CD8-positive, alpha-beta memory T cell (primary cell): ENCODE results near the gene ETV6. TPM values are rescaled to one million over a fixed set of nuclear protein-coding genes. Genes with fewer than 3 reads are reported as not detected.
"Not testable (repeated sequence)": the region's sequence is repeated elsewhere in the genome, so short reads cannot be mapped to it uniquely, and the experiment has no call there.

Experiments used
- CTCF ChIA-PET: fragments of 350-600 bp; sonication (Branson Sonifier 250); formaldehyde crosslinking; loops from one replicate; lab custom pipeline; 2021; ENCODE audit warnings: antibody characterized with exemption; lab: Charles Lee
- POLR2A ChIA-PET: fragments of 350-600 bp; sonication (Branson Sonifier 250); formaldehyde crosslinking; loops from one replicate; lab custom pipeline; 2021; ENCODE audit warnings: antibody characterized with exemption; lab: Charles Lee
- DNase-seq, 5 donors: peaks; one replicate each; pipeline versions ENCODE4 v3.0.0 to v3.0.0-alpha.2; 2020 to 2022; ENCODE audit warnings: mixed read lengths in 1 of 5
- H3K27ac ChIP-seq: one replicate; pipeline ENCODE4 v1.7.0; 2013; ENCODE audit warnings: low read depth, mild to moderate bottlenecking, low read length, moderate library complexity
- H3K27me3 ChIP-seq: 2 replicates; pipeline ENCODE4 v1.7.0; 2013; ENCODE audit warnings: low read length, mild to moderate bottlenecking; ENCODE audit not compliant: insufficient read depth, poor library complexity, severe bottlenecking
- H3K36me3 ChIP-seq: 2 replicates; pipeline ENCODE4 v1.7.0; 2013; ENCODE audit warnings: mild to moderate bottlenecking, low read length, moderate library complexity; ENCODE audit not compliant: insufficient read depth
- H3K4me1 ChIP-seq: 2 replicates; pipeline ENCODE4 v1.7.0; 2013; ENCODE audit warnings: mild to moderate bottlenecking, low read length, moderate library complexity; ENCODE audit not compliant: insufficient read depth
- H3K4me3 ChIP-seq: 2 replicates; pipeline ENCODE4 v1.7.0; 2013; ENCODE audit warnings: mild to moderate bottlenecking, low read length
- H3K9me3 ChIP-seq: 2 replicates; pipeline ENCODE4 v1.7.0; 2013; ENCODE audit warnings: mild to moderate bottlenecking, low read length
- H3K27ac Mint-ChIP-seq, 8 donors: one replicate each; pipeline ENCODE4 v1.8.0; 2020 to 2021; ENCODE audit warnings: mixed read lengths in 8 of 8, mild to moderate bottlenecking in 6 of 8, inconsistent platforms in 3 of 8, moderate library complexity in 3 of 8
- H3K27me3 Mint-ChIP-seq, 2 donors: one replicate each; pipeline ENCODE4 v1.8.0; 2020 to 2021; ENCODE audit warnings: mixed read lengths in 2 of 2, mild to moderate bottlenecking in 1 of 2, moderate library complexity in 1 of 2
- H3K36me3 Mint-ChIP-seq, 3 donors: one replicate each; pipeline ENCODE4 v1.8.0; 2020 to 2021; ENCODE audit warnings: mixed read lengths in 3 of 3, inconsistent platforms in 1 of 3, mild to moderate bottlenecking in 1 of 3
- H3K4me1 Mint-ChIP-seq, 3 donors: one replicate each; pipeline ENCODE4 v1.8.0; 2020 to 2021; ENCODE audit warnings: mixed read lengths in 3 of 3, inconsistent platforms in 1 of 3, mild to moderate bottlenecking in 1 of 3
- H3K4me3 Mint-ChIP-seq, 7 donors: one replicate each; pipeline ENCODE4 v1.8.0; 2020 to 2021; ENCODE audit warnings: mixed read lengths in 7 of 7, mild to moderate bottlenecking in 6 of 7, moderate library complexity in 4 of 7, inconsistent platforms in 2 of 7
- H3K9me3 Mint-ChIP-seq, 5 donors: one replicate each; pipeline ENCODE4 v1.8.0; 2020 to 2022; ENCODE audit warnings: mixed read lengths in 5 of 5, mild to moderate bottlenecking in 3 of 5, moderate library complexity in 2 of 5, inconsistent platforms in 1 of 5
- polyA plus RNA-seq: library from polyadenylated mRNA; unstranded; fragments of 300-500 nt; fragmentation: Illumina TruSeq; gene quantifications from one replicate; pipeline ENCODE4 v1.2.3, GENCODE V29; 2021
- total RNA-seq, 2 experiments: library from RNA; stranded (reverse); gene quantifications; one replicate each; pipeline ENCODE4 v1.2.3, GENCODE V29; 2021

ETV6 gene
- total and polyA plus RNA-seq, 3 experiments from 2014 or later = 6.0 to 51.5 (median 49.3) TPM

GRCh38 chr12:11621797-11622423 lies 27.6 kb upstream of the ETV6 start:
- no peaks in the 10 kb centered on the region for H3K9me3 ChIP-seq
- no peaks in the 10 kb centered on the region for H3K27me3 ChIP-seq
- H3K4me3 ChIP-seq = no peak overlapping the region
- no peak overlapping the region for H3K4me3 Mint-ChIP-seq
- ChIA-PET CTCF (interaction anchor here (1.9 to 2.2 kb wide), 2 partner anchors 412 kb away, joined by 7 to 15 read pairs; no protein-coding TSS in a partner anchor), POLR2A (interaction anchor here (0.9 kb wide), 1 partner anchor 27 kb away, joined by 3 read pairs; the partner anchor contains the start of gene ETV6)
- H3K4me1 Mint-ChIP-seq = no peaks in the 10 kb centered on the region
- no peak overlapping the region for H3K27ac ChIP-seq
- H3K36me3 Mint-ChIP-seq = no peaks in the 10 kb centered on the region
- no peaks in the 10 kb centered on the region for H3K9me3 Mint-ChIP-seq
- peak overlapping the region in 3 of 8 donors; percentile 37 to 56 (median 48) for H3K27ac Mint-ChIP-seq
- no peaks in the 10 kb centered on the region for H3K27me3 Mint-ChIP-seq
- DNase-seq = peak in 3 of 5 donors; percentile 15 to 63 (median 25)
- H3K36me3 ChIP-seq = no peaks in the 10 kb centered on the region
- no peaks in the 10 kb centered on the region for H3K4me1 ChIP-seq

- Histone ChIP-seq H3K4me1 (no peaks in the 10 kb centered on the region), H3K36me3 (no peaks in the 10 kb centered on the region), H3K9me3 (no peaks in the 10 kb centered on the region), H3K27me3 (no peaks in the 10 kb centered on the region), H3K27ac (no peak overlapping the region), H3K4me3 (no peak overlapping the region)
- Mint-ChIP-seq H3K9me3 (no peaks in the 10 kb centered on the region), H3K27ac (no peak overlapping the region), H3K27me3 (no peaks in the 10 kb centered on the region), H3K4me1 (no peaks in the 10 kb centered on the region), H3K4me3 (no peak overlapping the region), H3K36me3 (no peaks in the 10 kb centered on the region)
- DNase-seq = no peak
- POLR2A ChIA-PET = no interaction called here
- CTCF ChIA-PET = interaction anchor here (1.4 to 2.2 kb wide), 3 partner anchors 10 to 411 kb away, joined by 4 to 15 read pairs (median 5); no protein-coding TSS in a partner anchor
Observed at GRCh38 chr12:11622876-11623281, 26.6 kb upstream of the ETV6 start.

- Histone ChIP-seq H3K4me3 (no peak overlapping the region), H3K4me1 (no peaks in the 10 kb centered on the region), H3K27me3 (no peaks in the 10 kb centered on the region), H3K27ac (no peak overlapping the region), H3K36me3 (no peaks in the 10 kb centered on the region), H3K9me3 (no peaks in the 10 kb centered on the region)
- ChIA-PET POLR2A (no interaction called here), CTCF (interaction anchor here (1.4 to 2.2 kb wide), 3 partner anchors 9 to 410 kb away, joined by 4 to 15 read pairs (median 5); no protein-coding TSS in a partner anchor)
- Mint-ChIP-seq H3K4me1 (no peaks in the 10 kb centered on the region), H3K27me3 (peaks cover 0 to 1% of the 10 kb centered on the region in 2 donors), H3K27ac (peak overlapping the region in 1 of 8 donors; percentile 21), H3K4me3 (no peak overlapping the region), H3K36me3 (no peaks in the 10 kb centered on the region), H3K9me3 (no peaks in the 10 kb centered on the region)
- DNase-seq = no peak
Observed at GRCh38 chr12:11623382-11623781, 26.1 kb upstream of the ETV6 start.

GRCh38 chr12:11624116-11624515 lies 25.4 kb upstream of the ETV6 start:
- no peaks in the 10 kb centered on the region for H3K4me1 ChIP-seq
- no peaks in the 10 kb centered on the region for H3K36me3 ChIP-seq
- Mint-ChIP-seq H3K9me3 (no peaks in the 10 kb centered on the region), H3K4me1 (no peaks in the 10 kb centered on the region), H3K27ac (peak overlapping the region in 1 of 8 donors; percentile 41), H3K36me3 (no peaks in the 10 kb centered on the region), H3K27me3 (peaks cover 0 to 1% of the 10 kb centered on the region in 2 donors), H3K4me3 (no peak overlapping the region)
- DNase-seq = no peak
- H3K4me3 ChIP-seq = no peak overlapping the region
- no peaks in the 10 kb centered on the region for H3K27me3 ChIP-seq
- H3K9me3 ChIP-seq = no peaks in the 10 kb centered on the region
- CTCF ChIA-PET = interaction anchor here (2.0 to 2.2 kb wide), 2 partner anchors 11 to 409 kb away, joined by 5 to 15 read pairs; no protein-coding TSS in a partner anchor
- no peak overlapping the region for H3K27ac ChIP-seq
- POLR2A ChIA-PET = no interaction called here

GRCh38 chr12:11627709-11628108 lies 21.8 kb upstream of the ETV6 start:
- CTCF ChIA-PET = not testable (repeated sequence)

GRCh38 chr12:11628353-11628752 lies 21.1 kb upstream of the ETV6 start:
- Mint-ChIP-seq H3K27me3 (peaks cover 3% of the 10 kb centered on the region in 2 donors), H3K4me3 (no peak overlapping the region), H3K4me1 (no peaks in the 10 kb centered on the region), H3K27ac (no peak overlapping the region), H3K36me3 (no peaks in the 10 kb centered on the region), H3K9me3 (no peaks in the 10 kb centered on the region)
- ChIA-PET POLR2A (interaction anchor here (1.0 kb wide), 1 partner anchor 21 kb away, joined by 3 read pairs; the partner anchor contains the start of gene ETV6), CTCF (interaction anchor here (1.4 kb wide), 1 partner anchor 405 kb away, joined by 5 read pairs; no protein-coding TSS in a partner anchor)
- Histone ChIP-seq H3K4me3 (no peak overlapping the region), H3K27me3 (no peaks in the 10 kb centered on the region), H3K36me3 (no peaks in the 10 kb centered on the region), H3K27ac (no peak overlapping the region), H3K9me3 (no peaks in the 10 kb centered on the region), H3K4me1 (no peaks in the 10 kb centered on the region)
- DNase-seq = no peak

More at GRCh38 chr12:11627709-11628108, 21.8 kb upstream of the ETV6 start:
- H3K9me3 ChIP-seq, H3K4me1 Mint-ChIP-seq, H3K36me3 Mint-ChIP-seq, H3K4me3 ChIP-seq, H3K4me3 Mint-ChIP-seq, H3K36me3 ChIP-seq, H3K9me3 Mint-ChIP-seq, POLR2A ChIA-PET, H3K27me3 Mint-ChIP-seq, H3K27me3 ChIP-seq, H3K4me1 ChIP-seq, H3K27ac ChIP-seq, H3K27ac Mint-ChIP-seq, DNase-seq: not testable (repeated sequence)

GRCh38 chr12:11630046-11630706 lies 19.3 kb upstream of the ETV6 start:
- CTCF ChIA-PET = no interaction called here
- H3K36me3 ChIP-seq = no peaks in the 10 kb centered on the region
- POLR2A ChIA-PET = no interaction called here
- no peaks in the 10 kb centered on the region for H3K4me1 ChIP-seq
- Mint-ChIP-seq H3K4me1 (no peaks in the 10 kb centered on the region), H3K9me3 (peaks cover 0 to under 1% (median 0%) of the 10 kb centered on the region in 5 donors), H3K27me3 (peaks cover 3% of the 10 kb centered on the region in 2 donors), H3K36me3 (no peaks in the 10 kb centered on the region), H3K27ac (no peak overlapping the region), H3K4me3 (no peak overlapping the region)
- H3K4me3 ChIP-seq = no peak overlapping the region
- H3K27me3 ChIP-seq = no peaks in the 10 kb centered on the region
- H3K9me3 ChIP-seq = no peaks in the 10 kb centered on the region
- H3K27ac ChIP-seq = no peak overlapping the region
- DNase-seq = no peak

- Mint-ChIP-seq H3K27me3 (peaks cover 3% of the 10 kb centered on the region in 2 donors), H3K27ac (no peak overlapping the region)
- POLR2A ChIA-PET = interaction anchor here (0.6 kb wide), 1 partner anchor 350 kb away, joined by 3 read pairs; no protein-coding TSS in a partner anchor
Observed at GRCh38 chr12:11631288-11631687, 18.2 kb upstream of the ETV6 start.

More at GRCh38 chr12:11631288-11631687, 18.2 kb upstream of the ETV6 start:
- no peak for DNase-seq
- Histone ChIP-seq H3K9me3 (no peaks in the 10 kb centered on the region), H3K36me3 (no peaks in the 10 kb centered on the region), H3K27ac (no peak overlapping the region), H3K27me3 (no peaks in the 10 kb centered on the region), H3K4me3 (no peak overlapping the region), H3K4me1 (no peaks in the 10 kb centered on the region)
- Mint-ChIP-seq H3K4me3 (no peak overlapping the region), H3K4me1 (no peaks in the 10 kb centered on the region), H3K9me3 (peaks cover 0 to 6% (median 3%) of the 10 kb centered on the region in 5 donors), H3K36me3 (no peaks in the 10 kb centered on the region)
- CTCF ChIA-PET = interaction anchor here (1.1 kb wide), 1 partner anchor 34 kb away, joined by 3 read pairs; no protein-coding TSS in a partner anchor
